HepG2 (cell line): Measurements from ENCODE around the gene SELENOW. TPM values are rescaled to one million over a fixed set of nuclear protein-coding genes. Genes with fewer than 3 reads are reported as not detected.

Experiments used
- HDAC1 ChIP-seq: sonication (generic); formaldehyde crosslinking; IDR thresholded peaks from 2 replicates; pipeline ENCODE4 v1.5.1; 2020; ENCODE audit warnings: mild to moderate bottlenecking, missing genetic modification reagents
- IKZF4 ChIP-seq: sonication (generic); formaldehyde crosslinking; IDR thresholded peaks from 2 replicates; pipeline ENCODE4 v1.5.1; 2020; ENCODE audit warnings: borderline replicate concordance, mild to moderate bottlenecking, low read depth, missing genetic modification reagents; ENCODE audit errors: not compliant biosample characterization
- MNT ChIP-seq: fragments of 450-650 bp; IDR thresholded peaks from 2 replicates; pipeline ENCODE4 v1.6.1; 2016
- MXD3 ChIP-seq: IDR thresholded peaks from 2 replicates; pipeline ENCODE4 v1.6.1; 2016; ENCODE audit warnings: mild to moderate bottlenecking, missing biosample characterization, missing genetic modification reagents
- PRDM15 ChIP-seq: sonication (generic); formaldehyde crosslinking; IDR thresholded peaks from 2 replicates; pipeline ENCODE4 v1.4.0; 2020; ENCODE audit warnings: missing genetic modification reagents
- RARA ChIP-seq: IDR thresholded peaks from 2 replicates; pipeline ENCODE4 v1.6.1; 2016; ENCODE audit warnings: missing genetic modification reagents, missing compliant biosample characterization
- RBFOX2 ChIP-seq: fragments of 200-400 bp; formaldehyde crosslinking; IDR thresholded peaks from 2 replicates; pipeline ENCODE4 v1.6.1; 2017; ENCODE audit warnings: low read depth, mild to moderate bottlenecking, low read length
- RNF2 ChIP-seq: fragments of 450-650 bp; conservative IDR thresholded peaks from 2 replicates; pipeline ENCODE4 v1.6.1; 2016; ENCODE audit warnings: low read depth
- TERF1 ChIP-seq: sonication (generic); formaldehyde crosslinking; IDR thresholded peaks from 2 replicates; pipeline ENCODE4 v1.8.0; 2022; ENCODE audit warnings: mild to moderate bottlenecking, missing genetic modification reagents, moderate library complexity
- ZBTB38 ChIP-seq: sonication (generic); formaldehyde crosslinking; IDR thresholded peaks from 2 replicates; pipeline ENCODE4 v1.5.1; 2020; ENCODE audit warnings: mild to moderate bottlenecking, missing genetic modification reagents
- ZBTB43 ChIP-seq: sonication (generic); formaldehyde crosslinking; conservative IDR thresholded peaks from 2 replicates; pipeline ENCODE4 v1.4.0; 2020; ENCODE audit warnings: missing genetic modification reagents
- ZNF10 ChIP-seq: sonication (generic); formaldehyde crosslinking; IDR thresholded peaks from 2 replicates; pipeline ENCODE4 v1.4.0; 2020; ENCODE audit warnings: mild to moderate bottlenecking, low read depth, missing genetic modification reagents, borderline replicate concordance
- ZNF564 ChIP-seq: sonication (generic); formaldehyde crosslinking; IDR thresholded peaks from 2 replicates; pipeline ENCODE4 v1.8.1; 2023; ENCODE audit warnings: mild to moderate bottlenecking, missing genetic modification reagents
- ZNF777 ChIP-seq: sonication (generic); formaldehyde crosslinking; IDR thresholded peaks from 2 replicates; pipeline ENCODE4 v1.4.0; 2020; ENCODE audit warnings: missing genetic modification reagents
- ZNF781 ChIP-seq: sonication (generic); formaldehyde crosslinking; IDR thresholded peaks from 2 replicates; pipeline ENCODE4 v1.5.1; 2020; ENCODE audit warnings: borderline replicate concordance, mild to moderate bottlenecking, missing genetic modification reagents; ENCODE audit errors: not compliant biosample characterization
- ZNF879 ChIP-seq: sonication (generic); formaldehyde crosslinking; IDR thresholded peaks from 2 replicates; pipeline ENCODE4 v1.8.1; 2023; ENCODE audit warnings: missing genetic modification reagents
- ZSCAN20 ChIP-seq: sonication (generic); formaldehyde crosslinking; IDR thresholded peaks from 2 replicates; pipeline ENCODE4 v1.4.0; 2020; ENCODE audit warnings: missing genetic modification reagents, mild to moderate bottlenecking, borderline replicate concordance
- ZSCAN22 ChIP-seq: sonication (generic); formaldehyde crosslinking; IDR thresholded peaks from 2 replicates; pipeline ENCODE4 v1.4.0; 2020; ENCODE audit warnings: mild to moderate bottlenecking, missing genetic modification reagents
- polyA plus RNA-seq, 8 experiments: library from polyadenylated mRNA; depleted of rRNA in 3 of 8; stranded (reverse) in 7 of 8; unstranded in 1 of 8; fragments of >200 nt; fragmentation: Illumina TruSeq in 4 of 8; extraction: Trizol in 4 of 8; gene quantifications; 2 replicates each; pipeline versions ENCODE4 v1.2.1 to v1.2.3, GENCODE V29; 2011 to 2016; ENCODE audit warnings: low read depth in 4 of 8, missing spikeins in 1 of 8, mixed read lengths in 1 of 8; ENCODE audit not compliant: insufficient read depth in 1 of 8
- total RNA-seq, 5 experiments: library from RNA; depleted of rRNA; stranded (reverse); fragments of >200 nt; fragmentation: Illumina TruSeq; extraction: Trizol; gene quantifications; 2 replicates each; pipeline ENCODE4 v1.2.3, GENCODE V29; 2016; ENCODE audit warnings: low read depth in 1 of 5

SELENOW gene
- total and polyA plus RNA-seq, 2 of the 13 experiments (the other 11 are each of a cell fraction or from before 2014, with no cell fraction given) = 50.3 to 64.7 TPM

GRCh38 chr19:47778049-47778953, at the start of gene SELENOW (continued):
- no peak for TF ChIP-seq ZNF781 (CRISPR knock-in tag)
- TF ChIP-seq IKZF4 = peak; percentile 81
- TF ChIP-seq MNT = no peak
- 0 out of 2 replicates have a peak, but pooled peaks have one; percentile 21 for TF ChIP-seq PRDM15 (CRISPR knock-in tag)
- peak; percentile 44; the same call in 1 of the 2 replicates for TF ChIP-seq MXD3 (CRISPR knock-in tag)
- TF ChIP-seq ZNF10 = no peak
- no peak; the same call in 1 of the 2 replicates for TF ChIP-seq ZSCAN22 (CRISPR knock-in tag)
- peak; percentile 93 for TF ChIP-seq RBFOX2
- 0 out of 2 replicates have a peak, but pooled peaks have one; percentile 40 for TF ChIP-seq ZNF777 (CRISPR knock-in tag)
- TF ChIP-seq ZNF879 (CRISPR knock-in tag) = no peak
- TF ChIP-seq ZBTB43 (CRISPR knock-in tag) = peak; percentile 14; the same call in 1 of the 2 replicates
- TF ChIP-seq ZBTB38 (CRISPR knock-in tag) = peak; percentile 18; the same call in 1 of the 2 replicates
- TF ChIP-seq ZNF564 (CRISPR knock-in tag) = no peak; the same call in 1 of the 2 replicates
- no peak for TF ChIP-seq RARA (CRISPR knock-in tag)
- TF ChIP-seq ZSCAN20 (CRISPR knock-in tag) = 0 out of 2 replicates have a peak, but pooled peaks have one; percentile 37
- peak; percentile 68 for TF ChIP-seq HDAC1 (CRISPR knock-in tag)
- no peak for TF ChIP-seq RNF2
- peak; percentile 18; the same call in 1 of the 2 replicates for TF ChIP-seq TERF1 (CRISPR knock-in tag)
